ENCODE results near the gene MINDY4.
A peak's percentile ranks its signal among the peaks of the same experiment; 100 is the strongest.

The MINDY4 gene

GRCh38 chr7:30920584-30921539 is 149.6 kb downstream of the MINDY4 start:
- DNase-seq: no peak

DNA sequence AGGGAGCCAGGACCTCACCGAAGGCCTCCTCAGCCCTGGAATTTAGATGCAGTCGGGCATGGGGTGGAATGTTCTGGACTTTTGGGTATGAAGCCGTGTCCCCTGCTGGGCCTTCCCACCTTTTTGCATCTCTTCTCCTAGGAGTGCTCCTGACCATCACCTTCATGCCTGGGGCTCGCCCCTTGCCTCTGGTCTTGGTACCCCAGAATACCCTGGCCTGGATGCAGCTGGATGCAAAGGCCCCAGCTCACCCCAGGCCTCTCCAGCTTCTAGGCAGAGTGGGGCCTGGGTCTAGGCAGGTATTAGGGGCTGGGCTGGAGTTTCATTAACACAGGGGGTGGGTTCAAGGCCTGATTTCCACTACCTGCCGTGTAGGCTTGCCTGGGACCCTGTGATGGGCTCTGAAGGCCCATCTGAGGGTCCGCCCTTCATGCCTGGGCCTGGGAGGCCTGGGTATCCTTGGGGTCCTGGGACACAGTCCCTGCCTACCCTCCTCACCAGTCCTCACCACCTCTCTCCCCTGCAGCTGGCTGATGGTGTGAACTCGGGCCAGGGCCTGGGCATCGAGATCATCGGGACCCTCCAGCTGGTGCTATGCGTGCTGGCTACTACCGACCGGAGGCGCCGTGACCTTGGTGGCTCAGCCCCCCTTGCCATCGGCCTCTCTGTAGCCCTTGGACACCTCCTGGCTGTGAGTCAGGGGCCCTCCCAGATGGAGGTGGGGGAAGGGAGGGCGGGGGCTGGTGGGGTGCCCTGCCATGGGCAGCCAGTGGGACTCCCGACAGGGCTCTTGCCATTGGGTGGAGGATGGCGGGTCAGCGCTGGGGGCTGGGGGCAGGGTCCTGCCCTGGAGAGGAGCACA is 150.6 kb downstream of the MINDY4 start:
- DNase-seq: no peak

- peak; percentile 30 for DNase-seq
Observed at GRCh38 chr7:30922596-30922995, 151.4 kb downstream of the MINDY4 start.

- peak; percentile 42 for DNase-seq
Observed at GRCh38 chr7:30923009-30923773, 152.0 kb downstream of the MINDY4 start.

- peak; percentile 17 for DNase-seq
Observed at GRCh38 chr7:30923774-30924413, 152.7 kb downstream of the MINDY4 start.

DNA sequence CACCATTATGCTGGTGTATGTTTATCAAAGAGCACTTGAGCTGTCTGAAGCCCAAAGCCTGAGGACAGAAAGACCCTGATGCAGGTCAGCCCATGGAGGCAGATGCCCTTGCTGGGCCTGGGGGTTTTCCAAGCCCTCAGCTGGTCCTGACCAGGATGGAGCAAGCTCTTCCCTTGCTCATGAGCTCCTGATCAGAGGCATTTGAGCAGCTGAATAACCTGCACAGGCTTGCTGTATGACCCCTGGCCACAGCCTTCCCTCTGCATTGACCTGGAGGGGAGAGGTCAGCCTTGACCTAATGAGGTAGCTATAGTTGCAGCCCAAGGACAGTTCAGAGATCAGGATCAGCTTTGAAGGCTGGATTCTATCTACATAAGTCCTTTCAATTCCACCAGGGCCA is 153.4 kb downstream of the MINDY4 start:
- peak; percentile 33 for DNase-seq

DNA sequence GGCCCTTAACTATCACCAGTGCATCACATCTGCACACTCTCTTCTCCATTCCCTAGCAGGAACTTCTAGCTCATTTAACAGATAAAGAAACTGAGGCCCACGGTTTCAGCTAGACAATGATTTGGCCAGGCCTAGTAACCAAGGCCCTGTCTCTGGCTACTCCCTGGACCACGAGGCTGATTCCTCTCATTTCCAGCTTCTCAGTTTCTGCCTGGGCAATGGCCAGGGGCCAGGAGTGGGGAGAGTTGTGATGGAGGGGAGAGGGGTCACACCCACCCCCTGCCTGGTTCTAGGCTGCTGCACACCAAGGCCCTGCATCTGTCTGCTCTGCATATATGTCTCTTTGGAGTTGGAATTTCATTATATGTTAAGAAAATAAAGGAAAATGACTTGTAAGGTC is 153.9 kb downstream of the MINDY4 start:
- DNase-seq: peak; percentile 38

GRCh38 chr7:30925913-30926312 is 154.7 kb downstream of the MINDY4 start:
- DNase-seq: peak; percentile 35

- no peak for DNase-seq
Observed at GRCh38 chr7:30926313-30926712, 155.1 kb downstream of the MINDY4 start.

GRCh38 chr7:30927040-30927439 is 155.8 kb downstream of the MINDY4 start:
- peak; percentile 32 for DNase-seq

DNA sequence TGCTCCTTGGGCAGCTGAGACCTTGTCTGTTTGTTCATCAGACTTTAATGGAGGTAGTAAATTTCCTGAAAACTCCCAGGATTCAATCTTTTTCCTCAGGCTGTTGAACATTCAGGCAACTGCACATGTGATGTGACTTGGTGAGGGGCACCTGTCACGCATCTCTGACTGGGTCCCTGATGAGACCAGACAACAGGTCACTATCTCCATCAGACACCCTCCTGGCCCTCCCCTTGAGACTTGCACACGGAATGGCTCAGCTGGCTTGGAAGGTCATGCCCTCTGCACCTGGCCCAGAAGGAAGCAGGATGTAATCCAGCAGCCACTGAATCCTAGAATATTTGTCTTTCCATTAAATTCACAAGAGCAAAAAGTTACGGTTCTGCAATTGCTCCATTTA is 156.3 kb downstream of the MINDY4 start:
- no peak for DNase-seq

GRCh38 chr7:30928254-30928872 is 157.1 kb downstream of the MINDY4 start:
- no peak for DNase-seq

DNA sequence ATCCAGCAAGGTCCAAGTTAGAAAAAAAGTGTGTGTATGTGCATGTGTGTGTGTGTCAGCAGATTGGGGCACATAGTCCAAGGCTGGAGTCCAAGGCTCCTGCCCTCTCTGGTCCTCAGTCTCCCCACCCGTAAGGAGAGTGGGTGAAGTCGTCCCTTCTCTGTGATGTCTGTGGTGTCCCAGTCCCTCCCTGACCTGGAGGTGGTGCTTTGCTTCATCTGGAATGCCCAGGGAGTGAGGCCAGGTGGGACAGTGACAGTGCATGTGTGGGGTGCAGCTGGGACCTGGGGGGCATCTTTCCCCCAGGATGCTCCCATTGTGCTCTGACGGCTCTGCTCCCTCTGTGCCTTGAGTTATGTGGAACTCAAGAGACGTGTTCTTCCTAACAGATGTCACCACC is 158.5 kb downstream of the MINDY4 start:
- DNase-seq: no peak

DNA sequence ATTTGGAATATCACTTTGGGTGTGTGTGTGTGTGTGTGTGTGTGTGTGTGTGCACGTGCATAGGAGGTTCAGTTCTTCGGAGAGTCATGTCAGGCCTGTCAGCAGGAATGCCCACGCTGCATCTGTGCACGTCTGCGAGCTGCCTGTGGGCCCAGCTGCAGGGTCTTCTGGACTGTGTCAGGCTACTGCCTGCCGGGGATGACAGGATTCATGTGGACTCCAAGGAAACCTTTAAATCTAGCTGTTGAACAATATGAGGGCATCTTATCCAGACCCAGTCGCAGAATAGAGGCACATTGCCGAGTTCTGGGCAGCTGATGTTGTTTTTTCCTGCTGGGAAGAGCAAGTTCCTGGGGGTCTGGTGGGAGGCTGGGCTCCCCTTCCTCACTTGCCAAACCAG is 159.4 kb downstream of the MINDY4 start:
- no peak for DNase-seq

GRCh38 chr7:30931161-30931928 is 160.1 kb downstream of the MINDY4 start:
- DNase-seq: no peak

DNA sequence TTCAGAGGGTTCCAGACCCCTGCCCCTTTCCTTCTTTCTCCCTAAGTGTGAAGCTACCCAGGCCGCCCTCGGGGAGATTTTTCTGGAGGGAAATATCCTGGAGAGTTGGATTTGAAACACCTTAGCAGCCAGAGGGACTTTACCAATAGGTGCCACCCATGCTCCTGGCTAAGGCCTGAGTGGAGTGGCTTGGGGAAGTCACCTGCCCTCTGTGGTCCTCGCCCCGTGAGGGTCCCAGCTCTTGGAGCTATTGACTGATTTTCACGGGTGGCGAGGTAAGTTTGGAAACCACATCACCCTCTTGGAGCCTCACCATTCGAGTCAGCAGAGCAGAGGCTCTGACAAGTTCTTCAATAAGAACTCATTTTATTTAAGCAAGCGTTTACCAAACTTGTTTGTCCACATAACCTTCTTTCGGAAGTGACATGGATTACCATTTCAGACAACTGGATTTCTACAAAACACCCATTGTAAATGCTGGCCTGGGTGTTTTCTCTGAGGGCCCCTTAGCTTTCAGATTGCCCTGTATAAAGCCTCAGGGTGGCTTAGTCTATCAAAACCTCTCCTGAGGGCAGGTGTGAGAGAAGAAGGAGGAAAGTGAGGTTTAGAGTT is 160.8 kb downstream of the MINDY4 start:
- DNase-seq: no peak

DNA sequence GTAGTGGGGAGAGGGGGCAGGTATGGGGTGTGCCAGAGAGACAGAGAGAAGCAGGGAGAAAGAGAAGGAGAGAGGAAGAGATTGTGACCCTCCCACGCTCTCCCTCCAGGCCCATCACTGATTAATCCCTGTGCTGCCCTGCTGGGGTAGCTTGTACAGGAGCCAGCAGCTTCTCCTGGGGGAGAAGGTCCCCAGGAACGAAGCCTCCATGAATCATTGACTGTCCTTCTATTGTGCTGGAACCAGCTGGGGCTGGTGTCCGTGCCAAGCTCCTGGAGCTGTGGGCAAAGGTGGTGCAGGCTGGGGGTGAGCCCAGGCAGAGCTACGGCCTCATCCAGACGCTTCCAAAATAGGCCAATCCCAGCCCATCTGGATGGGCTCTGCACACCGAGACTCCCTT is 161.3 kb downstream of the MINDY4 start:
- DNase-seq: no peak

GRCh38 chr7:30933124-30933974 is 162.1 kb downstream of the MINDY4 start:
- no peak for DNase-seq

GRCh38 chr7:30934225-30934624 is 163.0 kb downstream of the MINDY4 start:
- no peak for DNase-seq

Measured in activated CD8-positive, alpha-beta memory T cell treated with anti-CD3 and anti-CD28 coated beads for 24 hours (primary cell).